Measurements from ENCODE around the gene TMC3. TPM values are rescaled to one million over a fixed set of nuclear protein-coding genes. Genes with fewer than 3 reads are reported as not detected.

Gene TMC3
- total and polyA plus RNA-seq, 9 of the 15 experiments (the other 6 are each of a cell fraction or from before 2014, with no cell fraction given) = 0.01 to 0.14 TPM; not detected in 7

DNA sequence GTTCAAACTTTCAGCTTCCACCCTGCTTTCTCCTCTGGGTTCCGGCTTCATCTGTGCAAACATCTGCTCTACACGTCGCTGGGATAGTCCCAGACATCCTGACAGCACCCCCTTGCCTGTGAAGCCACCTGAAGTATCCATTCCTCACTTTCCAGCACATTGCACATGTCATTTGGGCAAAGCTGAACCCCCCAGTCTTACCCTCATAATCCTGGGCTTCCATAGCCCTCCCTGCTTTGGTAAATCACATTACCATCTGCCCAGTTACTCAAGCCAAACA, 92.6 kb downstream of the TMC3 start:
- Histone ChIP-seq H3K4me1 (replicated peaks in 1 of 2; ENCODE audit: control insufficient read depth in 2 of 2, insufficient read depth in 2 of 2, low read length in 2 of 2) (no peaks in the 10 kb centered on the region), H3K27me3 (ENCODE audit: control insufficient read depth in 2 of 2, insufficient read depth in 2 of 2, low read length in 2 of 2) (no peaks in the 10 kb centered on the region), H3K27ac (ENCODE audit: extremely low read depth, low read depth, low read length) (no peak overlapping the region), H3K36me3 (ENCODE audit: control insufficient read depth, insufficient read depth, low read length) (no peaks in the 10 kb centered on the region), H3K9me3 (replicated peaks; ENCODE audit: control insufficient read depth, insufficient read depth, low read depth, low read length) (no peaks in the 10 kb centered on the region), H3K9ac (ENCODE audit: insufficient read depth in 1 of 2, low read depth in 2 of 2, low read length in 2 of 2) (no peak overlapping the region), H3K9me1 (ENCODE audit: control insufficient read depth, insufficient read depth, low read length) (no peaks in the 10 kb centered on the region), H3K4me3 (no peak overlapping the region), H3K79me2 (ENCODE audit: control insufficient read depth, insufficient read depth, low read length) (no peaks in the 10 kb centered on the region), H3K4me2 (ENCODE audit: insufficient read depth, low read length) (no peak overlapping the region), H2AFZ (ENCODE audit: low read depth, low read length) (no peak overlapping the region), H4K20me1 (replicated peaks; ENCODE audit: control insufficient read depth, insufficient read depth, low read length) (no peaks in the 10 kb centered on the region)
- intact Hi-C loops (cut with micrococcal nuclease) = no loop called here
- 34% methylated on average over 3 of the region's 3 CpGs for WGBS (ENCODE audit: insufficient coverage, low coverage, missing lambda C conversion rate)
- ATAC-seq (no peak), DNase-seq (ENCODE audit: extremely low read depth in 1 of 4, low spot score in 3 of 4) (no peak), FAIRE-seq (no peak)
- TF ChIP-seq ZFP1 (CRISPR knock-in tag; IDR thresholded peaks at IDR 0.05) (no peak), LARP7 (IDR thresholded peaks at IDR 0.05) (no peak), PHB2 (IDR thresholded peaks at IDR 0.05; ENCODE audit: low read depth) (no peak), TFAM (CRISPR knock-in tag; conservative IDR thresholded peaks at IDR 0.05) (no peak), RFX1 (IDR thresholded peaks at IDR 0.05) (no peak), CCNT2 (IDR thresholded peaks at IDR 0.05; ENCODE audit: borderline replicate concordance, extremely low read depth, insufficient read length, low read depth, low read length) (no peak), CXXC5 (CRISPR knock-in tag; IDR thresholded peaks at IDR 0.05) (no peak)
- TF ChIP-seq, protein P1, sequence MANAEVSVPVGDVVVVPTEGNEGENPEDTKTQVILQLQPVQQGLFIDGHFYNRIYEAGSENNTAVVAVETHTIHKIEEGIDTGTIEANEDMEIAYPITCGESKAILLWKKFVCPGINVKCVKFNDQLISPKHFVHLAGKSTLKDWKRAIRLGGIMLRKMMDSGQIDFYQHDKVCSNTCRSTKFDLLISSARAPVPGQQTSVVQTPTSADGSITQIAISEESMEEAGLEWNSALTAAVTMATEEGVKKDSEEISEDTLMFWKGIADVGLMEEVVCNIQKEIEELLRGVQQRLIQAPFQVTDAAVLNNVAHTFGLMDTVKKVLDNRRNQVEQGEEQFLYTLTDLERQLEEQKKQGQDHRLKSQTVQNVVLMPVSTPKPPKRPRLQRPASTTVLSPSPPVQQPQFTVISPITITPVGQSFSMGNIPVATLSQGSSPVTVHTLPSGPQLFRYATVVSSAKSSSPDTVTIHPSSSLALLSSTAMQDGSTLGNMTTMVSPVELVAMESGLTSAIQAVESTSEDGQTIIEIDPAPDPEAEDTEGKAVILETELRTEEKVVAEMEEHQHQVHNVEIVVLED (CRISPR knock-in tag; IDR thresholded peaks at IDR 0.05) = no peak
- ChIA-PET CTCF (ENCODE audit: low intra/inter-chr PET ratio) (interaction anchor here (0.8 kb wide), 1 partner anchor 132 kb away, joined by 3 read pairs; no protein-coding TSS in a partner anchor), POLR2A (interaction anchor here (1.3 kb wide), 1 partner anchor 11 kb away, joined by 3 read pairs; no protein-coding TSS in a partner anchor)
- in situ Hi-C loops (cut with MboI) = loop anchor here (5.0 kb wide), 1 partner anchor 121 kb away; no protein-coding TSS in a partner anchor
- no TSS peak for BruUV-seq (replicated peaks)

Other genes starting within 250 kb of the TMC3 start
- 32.1 and 52.2 TPM in 2 replicates for gene CFAP161, start 239.9 kb downstream of the TMC3 start, total RNA-seq (2014; rRNA removed)
- gene CFAP161, start 239.9 kb downstream of the TMC3 start, total RNA-seq (2014; rRNA removed; fragmentation: Illumina TruSeq; extraction: Trizol) = 51.7 and 69.6 TPM in 2 replicates
- 25.8 and 26.5 TPM in 2 replicates for gene CFAP161, start 239.9 kb downstream of the TMC3 start, total RNA-seq (2015; rRNA removed; fragmentation: Illumina TruSeq; extraction: Trizol)
- gene CFAP161, start 239.9 kb downstream of the TMC3 start, total RNA-seq (2021) = 36.3 and 36.5 TPM in 2 replicates
- 11.4 and 75.6 TPM in 2 replicates for gene CFAP161, start 239.9 kb downstream of the TMC3 start, polyA plus RNA-seq (2011; rRNA removed)
- 76.3 and 78.7 TPM in 2 replicates for gene CFAP161, start 239.9 kb downstream of the TMC3 start, polyA plus RNA-seq (2014; fragmentation: Illumina TruSeq; extraction: Trizol)
- gene CFAP161, start 239.9 kb downstream of the TMC3 start, polyA plus RNA-seq (2014; fragmentation: Nextera tagmentation; extraction: Ambion mirVana) = 10 to 100 TPM; 78.3 to 83.3 TPM
- gene CFAP161, start 239.9 kb downstream of the TMC3 start, polyA plus RNA-seq (2014; rRNA removed) = 62.1 and 79.4 TPM in 2 replicates
- gene IL16, start 177.3 kb downstream of the TMC3 start, total RNA-seq (2014; rRNA removed) = 5.6 and 5.9 TPM in 2 replicates
- gene IL16, start 177.3 kb downstream of the TMC3 start, total RNA-seq (2014; rRNA removed; fragmentation: Illumina TruSeq; extraction: Trizol) = 8.7 and 10.6 TPM in 2 replicates
- gene IL16, start 177.3 kb downstream of the TMC3 start, total RNA-seq (2015; rRNA removed; fragmentation: Illumina TruSeq; extraction: Trizol) = 7.6 and 8.1 TPM in 2 replicates
- gene IL16, start 177.3 kb downstream of the TMC3 start, total RNA-seq (2021) = 16.0 and 16.8 TPM in 2 replicates
- 3.1 and 13.3 TPM in 2 replicates for gene IL16, start 177.3 kb downstream of the TMC3 start, polyA plus RNA-seq (2011; rRNA removed)
- gene IL16, start 177.3 kb downstream of the TMC3 start, polyA plus RNA-seq (2014; fragmentation: Illumina TruSeq; extraction: Trizol) = 15.2 and 17.7 TPM in 2 replicates
- gene IL16, start 177.3 kb downstream of the TMC3 start, polyA plus RNA-seq (2014; fragmentation: Nextera tagmentation; extraction: Ambion mirVana) = 1 to 10 TPM; 1.4 to 1.9 TPM
- 15.0 and 18.8 TPM in 2 replicates for gene IL16, start 177.3 kb downstream of the TMC3 start, polyA plus RNA-seq (2014; rRNA removed)
- 1.7 and 3.9 TPM in 2 replicates for gene STARD5, start 50.1 kb downstream of the TMC3 start, total RNA-seq (2014; rRNA removed)
- 2.0 and 2.1 TPM in 2 replicates for gene STARD5, start 50.1 kb downstream of the TMC3 start, total RNA-seq (2014; rRNA removed; fragmentation: Illumina TruSeq; extraction: Trizol)
- gene STARD5, start 50.1 kb downstream of the TMC3 start, total RNA-seq (2015; rRNA removed; fragmentation: Illumina TruSeq; extraction: Trizol) = 2.1 and 2.4 TPM in 2 replicates
- gene STARD5, start 50.1 kb downstream of the TMC3 start, total RNA-seq (2021) = 3.1 and 3.6 TPM in 2 replicates
- 4.8 and 5.7 TPM in 2 replicates for gene STARD5, start 50.1 kb downstream of the TMC3 start, polyA plus RNA-seq (2011; rRNA removed)
- gene STARD5, start 50.1 kb downstream of the TMC3 start, polyA plus RNA-seq (2014; fragmentation: Illumina TruSeq; extraction: Trizol) = 3.8 and 4.4 TPM in 2 replicates
- gene STARD5, start 50.1 kb downstream of the TMC3 start, polyA plus RNA-seq (2014; fragmentation: Nextera tagmentation; extraction: Ambion mirVana) = 1 to 10 TPM; 1.8 to 2.1 TPM
- gene STARD5, start 50.1 kb downstream of the TMC3 start, polyA plus RNA-seq (2014; rRNA removed) = 2.2 and 2.5 TPM in 2 replicates